Islet of Langerhans (tissue), 1 donor: ENCODE results near the gene PMVK.

Experiments used
- FAIRE-seq: peaks from one replicate; lab custom pipeline; 2011; peaks lifted over from hg19 to GRCh38; lab: Jason Lieb, UNC

The PMVK gene

DNA sequence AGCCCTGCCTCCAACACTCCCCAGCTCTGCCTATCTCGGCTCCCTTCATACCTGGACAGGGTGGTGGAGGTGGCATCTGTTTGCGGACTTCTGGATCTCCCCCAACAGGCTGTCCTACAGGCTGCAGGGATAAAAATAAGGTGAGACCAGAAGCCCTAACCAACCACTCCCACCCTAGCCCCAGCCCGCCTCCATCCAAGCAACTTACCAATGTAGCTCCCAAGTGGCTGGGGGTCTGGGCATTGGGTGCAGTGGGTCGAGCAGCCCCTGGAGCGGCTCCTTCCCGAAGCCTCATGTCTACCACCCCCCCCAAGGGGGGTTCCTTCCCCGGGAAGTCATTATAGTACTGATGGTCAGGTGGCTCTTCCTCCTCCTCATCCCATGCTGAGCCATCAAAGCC is 29.6 kb upstream of the PMVK start:
- no peak for FAIRE-seq

DNA sequence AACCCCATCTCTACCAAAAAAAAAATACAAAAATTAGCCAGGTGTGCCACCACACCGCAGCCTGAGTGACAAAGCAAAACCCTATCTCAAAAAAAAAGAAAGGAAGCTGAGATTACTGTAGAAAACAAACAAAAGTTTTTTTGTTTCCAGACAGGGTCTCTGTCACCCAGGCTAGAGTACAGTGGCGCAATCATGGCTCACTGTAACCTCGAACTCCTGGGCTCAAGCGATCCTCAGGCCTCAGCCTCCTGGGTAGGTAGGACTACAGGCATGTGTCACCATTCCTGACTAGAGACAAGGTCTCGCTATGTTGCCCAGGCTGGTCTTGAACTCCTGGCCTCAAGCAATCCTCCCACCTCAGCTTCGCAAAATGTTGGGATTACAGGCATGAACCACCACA is 27.8 kb upstream of the PMVK start:
- FAIRE-seq = no peak

DNA sequence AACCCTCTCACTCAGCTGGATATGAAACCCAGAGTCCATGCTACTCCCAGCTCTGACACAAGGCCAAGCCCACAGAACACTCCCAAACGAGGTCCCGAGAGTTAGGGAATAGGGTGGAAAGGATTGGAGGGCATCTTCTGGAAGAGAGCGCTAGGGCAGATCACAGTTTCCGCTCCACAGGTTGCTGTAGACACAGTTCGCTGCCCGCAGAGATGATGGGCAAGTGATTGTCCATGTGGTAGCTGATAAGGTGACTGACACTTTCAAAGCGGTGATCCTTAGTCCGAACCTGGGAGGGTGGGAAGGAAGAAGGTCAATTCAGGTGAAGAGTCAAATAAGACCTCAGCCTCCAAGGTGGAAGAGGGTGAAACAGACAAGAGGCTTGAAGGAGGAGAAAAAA is 27.1 kb upstream of the PMVK start:
- FAIRE-seq = no peak

DNA sequence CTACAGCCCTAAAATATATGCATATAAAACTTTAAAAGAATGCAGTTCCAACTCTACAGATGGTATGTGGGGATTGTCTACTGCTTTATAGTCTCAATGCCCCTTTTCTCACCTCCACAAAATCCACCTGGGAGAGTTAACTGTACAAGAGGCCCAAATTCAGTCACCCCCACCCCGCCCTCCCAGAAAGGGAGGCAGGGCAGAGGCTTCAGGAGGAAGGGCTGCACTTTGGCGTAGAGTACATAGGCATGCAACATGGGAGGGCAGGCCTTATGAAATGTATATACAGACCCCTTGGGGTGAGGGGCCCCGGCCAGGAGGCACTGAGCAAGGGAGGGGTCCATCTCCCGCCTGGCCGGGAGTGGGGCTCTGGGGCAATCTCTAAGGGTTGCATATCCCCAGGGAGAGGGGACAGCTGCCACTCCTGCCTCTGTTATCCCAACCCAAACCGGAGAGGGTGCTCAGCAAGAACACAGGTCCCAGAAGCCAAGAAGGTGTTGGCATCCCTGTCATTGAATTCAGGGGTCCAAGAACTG is 26.3 kb upstream of the PMVK start:
- FAIRE-seq = no peak

DNA sequence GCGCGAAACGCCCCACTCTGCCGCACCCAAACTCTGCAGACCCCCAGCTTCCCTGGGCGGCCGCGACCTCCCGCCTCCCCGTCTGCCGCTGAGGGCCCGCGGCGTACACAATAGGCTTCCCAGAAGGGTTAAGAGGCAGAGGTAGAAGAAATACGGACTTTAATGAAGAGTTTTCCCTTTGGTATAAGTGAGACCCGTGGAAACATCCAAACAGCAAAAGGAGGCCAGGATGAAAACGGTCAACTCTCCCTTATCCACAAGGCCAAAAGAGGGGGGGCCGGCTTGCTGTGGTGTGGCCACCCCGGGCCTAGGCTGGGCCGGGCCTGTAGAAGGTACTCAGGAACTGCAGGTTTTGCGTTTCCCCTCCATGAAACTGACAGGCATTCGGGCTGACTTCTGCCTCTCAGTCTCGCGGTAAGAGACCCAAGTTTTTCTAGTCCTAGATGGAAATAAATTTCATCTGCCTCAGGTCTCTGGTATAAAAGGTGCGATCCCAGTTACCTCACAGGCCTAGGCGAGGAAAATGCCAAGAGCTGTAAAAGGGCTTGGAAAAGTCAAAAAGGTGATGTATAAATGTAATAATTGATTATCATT is 25.7 kb upstream of the PMVK start:
- no peak for FAIRE-seq

DNA sequence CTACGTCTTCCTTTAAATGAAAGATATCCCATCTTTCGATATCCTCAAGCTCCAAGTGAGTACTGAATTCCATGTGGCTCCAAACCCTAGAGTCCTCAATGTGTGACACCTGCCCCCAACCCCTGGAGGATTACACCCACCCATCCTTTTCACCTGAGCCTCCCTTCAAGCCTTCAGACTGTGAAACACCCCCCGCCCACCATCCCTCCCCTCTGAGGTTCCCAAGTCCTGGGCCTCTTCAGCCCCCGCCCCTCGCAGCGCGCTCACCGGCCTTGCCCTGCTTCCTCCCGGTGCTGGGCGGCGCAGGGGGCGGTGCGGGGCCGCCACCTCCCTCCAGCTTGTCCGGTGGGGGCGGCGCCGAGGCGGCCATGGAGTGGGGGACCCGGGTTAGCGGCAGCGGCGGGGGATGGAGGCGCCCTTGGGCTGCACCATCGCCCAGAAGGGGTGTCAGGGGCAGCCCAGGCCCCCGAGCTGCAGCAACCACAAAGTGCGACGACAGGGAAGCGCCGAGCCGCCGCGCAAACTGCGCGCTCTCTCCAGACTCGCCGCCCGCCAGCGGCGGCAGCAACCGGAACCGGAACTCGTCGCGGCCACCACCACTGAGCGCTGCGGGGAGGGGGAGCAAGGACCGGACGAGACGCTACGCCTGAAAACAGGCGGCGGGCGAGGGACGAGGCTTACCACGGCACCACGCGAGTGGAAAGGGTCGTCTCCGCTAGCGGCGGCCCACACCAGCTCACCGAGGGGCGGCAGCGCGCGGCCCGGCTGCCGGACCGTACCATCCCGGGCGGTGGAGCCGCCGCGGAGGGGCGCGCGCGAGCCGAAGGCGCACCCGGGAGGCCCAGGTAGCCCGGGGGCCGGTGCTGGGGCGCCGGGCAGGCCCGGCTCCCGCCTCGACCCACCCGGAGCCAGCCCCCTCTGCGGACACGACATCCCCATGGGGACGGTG is 25.0 kb upstream of the PMVK start, which contains the start of gene PYGO2:
Gene PYGO2, minus strand, starts transcription at position 576 of the 949 bp plus-strand sequence. Its CDS starts 206 bp downstream, at position 370.
- no peak for FAIRE-seq

DNA sequence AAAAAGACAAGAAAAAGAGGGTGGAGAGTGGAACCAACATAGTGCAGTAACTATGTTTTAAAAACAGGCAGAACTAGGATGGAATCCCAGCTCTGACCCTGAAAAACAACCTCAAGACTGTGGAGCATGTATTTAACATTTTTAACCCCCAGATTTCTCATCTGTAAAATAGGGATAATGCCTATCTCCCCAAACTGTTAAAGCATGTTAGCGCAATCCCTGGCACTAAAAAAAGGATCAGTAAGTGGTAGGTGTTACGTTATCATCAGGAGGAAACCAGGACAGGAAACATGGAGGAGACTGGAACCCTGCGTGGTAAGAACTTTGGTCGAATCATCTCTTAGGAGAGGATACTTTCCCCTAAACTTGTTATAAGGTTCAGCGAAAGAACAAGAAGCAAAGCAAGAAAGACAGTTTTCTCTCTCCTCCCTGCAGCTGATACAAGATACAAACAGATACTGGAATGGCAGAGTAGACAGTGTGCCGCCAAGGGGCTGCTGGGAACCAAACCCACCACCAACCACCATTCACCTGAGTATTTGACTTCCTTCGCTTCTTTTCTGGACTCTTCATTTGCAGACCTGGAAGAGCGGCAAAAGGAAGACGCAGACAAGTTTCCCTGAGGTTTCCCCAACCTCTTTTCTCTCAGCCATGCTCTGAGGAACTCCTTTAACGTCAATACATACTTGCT is 24.1 kb upstream of the PMVK start:
- no peak for FAIRE-seq

DNA sequence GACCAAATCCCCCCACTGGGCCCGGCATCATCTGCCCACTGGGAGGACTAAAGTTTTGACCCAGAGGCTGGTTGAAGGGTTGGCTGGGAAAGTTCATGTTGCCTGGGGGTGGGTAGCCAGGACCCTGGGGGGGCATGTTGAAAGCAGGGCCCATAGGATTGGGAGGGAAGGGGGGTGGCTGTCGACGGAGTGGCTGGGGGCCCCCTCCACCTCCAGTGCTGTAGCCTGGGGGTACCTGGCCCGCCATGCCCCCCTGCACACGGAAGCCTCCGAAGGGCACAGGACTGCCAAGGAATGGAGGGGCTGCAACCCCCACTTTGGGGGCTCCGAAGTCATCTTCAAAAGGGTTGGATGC is 22.9 kb upstream of the PMVK start:
- no peak for FAIRE-seq

DNA sequence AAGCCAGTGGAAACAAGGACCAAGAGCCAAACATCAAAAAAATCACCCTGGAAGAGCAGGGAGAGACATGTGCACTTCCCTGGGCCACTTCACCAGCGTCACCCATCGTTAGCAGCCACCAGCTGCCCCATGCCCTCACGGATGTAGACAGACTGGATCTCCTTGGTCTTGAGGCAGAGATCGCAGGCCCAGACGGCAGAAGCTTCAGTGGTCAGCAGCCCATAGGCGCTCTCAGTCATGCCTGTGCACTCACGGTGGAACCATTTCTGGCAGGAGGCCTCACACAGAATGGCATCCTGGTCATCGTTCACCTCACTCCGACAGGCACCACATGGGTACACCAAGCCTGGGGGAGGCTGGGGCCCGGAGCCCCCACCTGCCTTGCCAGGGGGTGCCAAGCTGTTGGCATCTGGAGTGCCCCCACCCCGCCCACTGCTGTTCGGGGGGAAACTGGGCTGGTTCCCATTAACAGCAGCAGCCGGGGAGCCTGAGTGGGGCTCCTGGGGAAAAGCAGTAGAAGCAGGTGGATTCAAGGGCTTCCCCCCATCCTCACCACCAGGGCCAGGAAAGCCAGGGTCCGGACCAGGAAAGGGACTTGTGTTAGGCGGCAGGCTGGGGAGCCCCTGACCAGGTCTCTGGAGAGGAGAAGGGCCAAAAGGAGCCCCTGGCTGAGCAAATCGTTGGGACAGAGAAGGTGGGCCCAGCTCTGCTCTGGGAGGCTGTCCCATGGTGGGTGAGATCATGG is 22.3 kb upstream of the PMVK start:
- FAIRE-seq = no peak

DNA sequence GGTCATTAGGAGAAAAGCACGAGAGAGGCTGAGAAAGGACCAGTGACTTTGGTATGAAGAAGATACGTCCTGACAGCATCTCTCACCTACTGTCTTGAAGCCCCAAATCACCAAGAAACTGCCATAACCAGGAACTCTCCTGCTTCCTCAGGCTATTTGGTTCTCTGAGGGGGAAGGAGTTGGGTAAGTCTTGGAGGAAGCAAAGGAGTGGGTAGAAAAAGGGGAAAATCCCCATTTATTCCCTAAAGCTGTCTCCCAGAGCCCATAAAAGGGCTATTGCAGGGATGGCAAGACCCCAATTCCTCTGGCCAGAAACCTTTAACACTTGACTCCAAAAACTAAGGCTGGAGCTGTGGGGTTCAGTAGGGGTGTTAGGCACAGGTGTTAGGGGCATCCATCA is 21.5 kb upstream of the PMVK start:
- no peak for FAIRE-seq

DNA sequence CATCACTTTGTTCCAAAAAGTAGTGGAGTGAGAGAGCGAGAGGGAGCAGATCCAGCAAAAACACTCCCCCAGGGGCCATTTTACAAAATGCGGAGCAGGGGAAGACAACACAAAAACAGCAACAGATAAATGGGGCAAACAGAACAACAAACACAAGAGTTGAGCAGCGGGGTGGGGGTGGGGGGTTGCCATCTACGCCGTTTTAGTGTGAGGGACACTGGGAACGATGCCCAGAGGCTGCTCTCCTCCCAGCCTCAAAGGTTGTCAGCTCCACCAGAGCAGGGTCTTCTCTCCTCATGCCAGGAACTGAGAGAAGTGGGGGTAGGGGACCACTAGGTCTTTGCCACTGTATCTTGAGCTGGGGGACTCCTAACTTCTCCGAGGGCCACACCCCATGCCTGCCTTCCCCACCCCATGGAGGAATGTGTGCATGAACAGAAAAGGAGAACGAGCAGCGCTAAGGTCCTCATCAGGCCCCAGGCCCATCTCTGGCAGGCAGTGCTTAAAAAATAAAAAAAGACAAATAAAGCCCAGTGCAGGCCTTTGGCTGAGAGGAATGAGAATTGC is 20.7 kb upstream of the PMVK start:
- FAIRE-seq = no peak

DNA sequence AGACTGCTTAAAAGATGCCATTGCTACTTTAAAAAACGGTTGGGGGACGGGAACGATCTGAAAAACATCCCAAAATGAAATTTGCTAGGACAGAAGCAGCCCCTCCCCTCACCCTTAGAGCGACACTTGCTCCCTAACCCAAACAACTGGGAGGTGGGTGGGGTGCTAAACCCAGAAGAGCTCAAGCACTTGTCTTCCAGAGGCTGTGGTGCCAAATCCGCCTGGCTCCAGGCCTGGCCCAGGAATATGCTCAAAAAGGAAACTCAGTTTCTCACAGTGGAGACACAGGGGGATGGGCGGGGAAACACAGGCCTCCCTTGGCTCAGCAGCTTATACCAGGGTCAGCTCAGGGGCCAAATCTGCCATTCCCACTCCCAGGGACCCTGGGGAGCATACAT is 20.0 kb upstream of the PMVK start:
- FAIRE-seq = no peak

DNA sequence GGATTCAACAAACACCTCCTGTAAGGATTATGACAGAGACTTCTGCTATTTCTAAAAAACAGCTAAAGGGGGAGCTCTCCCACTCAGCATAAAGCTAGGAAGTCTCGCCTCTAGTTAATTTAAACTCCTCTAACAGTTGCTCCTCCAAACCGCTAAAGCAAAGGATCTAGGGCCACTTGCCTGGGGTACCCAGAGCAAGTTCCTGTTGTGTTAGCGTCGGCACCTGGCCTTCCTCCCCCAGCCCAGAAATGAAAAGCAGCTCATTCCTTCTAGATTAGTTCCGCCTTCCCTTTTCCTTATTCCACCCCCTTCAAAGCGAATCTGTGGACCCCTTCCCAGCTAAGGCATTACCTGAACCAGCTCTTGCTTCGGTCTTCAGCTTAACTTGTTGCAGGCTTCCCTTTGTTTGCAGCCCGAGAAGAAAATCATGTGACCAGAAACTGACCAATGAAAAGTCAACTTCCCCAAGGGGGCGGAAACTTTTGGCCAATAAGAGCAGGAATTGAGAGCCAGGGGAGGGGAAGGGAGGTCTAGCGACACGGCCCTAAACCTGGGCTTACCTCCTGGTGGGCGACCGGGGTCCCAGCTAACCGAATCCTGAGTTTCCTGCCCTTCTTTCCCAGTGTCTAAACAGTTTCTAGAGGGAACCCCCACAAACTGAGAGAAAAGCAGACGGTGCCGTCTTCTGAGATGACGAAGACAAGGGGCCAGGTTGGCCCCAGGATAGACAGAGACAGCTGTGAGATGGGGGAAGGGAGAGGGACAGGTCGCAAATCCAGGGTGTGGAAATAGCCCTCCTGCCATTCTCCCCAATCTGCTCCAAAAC is 19.4 kb upstream of the PMVK start, which contains the start of gene PBXIP1:
Gene PBXIP1, minus strand, starts transcription at position 382 of the 826 bp plus-strand sequence. CDS start 2,378 bp downstream, outside the sequence.
- peak; percentile 90 for FAIRE-seq

DNA sequence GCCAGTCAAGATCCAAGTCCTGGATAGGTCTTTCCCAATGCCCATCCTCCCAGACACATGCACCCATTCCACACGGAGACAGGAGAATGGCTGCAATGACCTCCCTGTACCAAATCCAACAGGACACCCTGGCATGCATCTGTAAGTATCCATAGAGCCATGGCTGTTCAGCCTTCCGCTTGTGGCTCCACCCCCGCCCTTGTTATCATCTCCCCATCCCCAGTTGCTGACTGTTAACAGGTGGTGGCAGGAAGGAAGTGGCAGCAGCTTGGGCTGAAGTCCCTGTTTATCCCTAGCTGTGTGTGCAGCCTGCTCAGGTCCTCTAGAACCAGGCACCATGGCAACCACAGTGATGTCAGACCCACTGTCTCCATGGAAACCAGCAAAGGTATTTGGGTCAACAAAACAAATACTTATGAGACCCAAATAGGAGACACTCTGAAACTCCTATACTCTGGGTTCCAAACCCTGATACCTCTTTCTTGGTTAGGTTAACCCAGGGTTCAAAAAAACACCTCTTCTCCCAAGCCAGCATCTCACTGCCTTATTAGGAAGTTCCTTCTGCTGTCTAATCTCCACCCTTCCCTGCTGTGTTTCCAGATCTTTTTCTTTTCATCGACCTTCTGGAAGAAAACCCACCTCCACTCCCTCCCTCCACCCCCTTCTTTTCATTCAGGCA is 18.7 kb upstream of the PMVK start:
- no peak for FAIRE-seq

DNA sequence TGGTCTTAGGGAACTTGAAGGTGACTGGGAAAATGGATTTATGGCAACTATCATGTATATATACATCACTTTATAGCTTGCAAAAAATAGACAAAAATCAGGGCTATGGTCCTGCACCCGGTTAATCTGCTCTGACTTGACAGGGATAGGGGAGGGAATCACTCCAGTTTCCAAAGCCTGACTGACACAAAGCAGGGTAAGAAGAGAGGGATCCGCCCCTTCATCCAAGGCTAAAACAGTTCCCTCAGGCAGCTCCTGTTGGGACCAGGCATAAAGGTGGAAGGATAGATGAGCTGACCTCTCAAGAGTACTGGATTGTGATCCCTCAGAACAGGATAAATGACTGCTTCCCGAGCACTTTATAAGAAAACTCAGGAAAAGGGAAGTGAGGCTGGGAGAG is 18.0 kb upstream of the PMVK start:
- FAIRE-seq = no peak

DNA sequence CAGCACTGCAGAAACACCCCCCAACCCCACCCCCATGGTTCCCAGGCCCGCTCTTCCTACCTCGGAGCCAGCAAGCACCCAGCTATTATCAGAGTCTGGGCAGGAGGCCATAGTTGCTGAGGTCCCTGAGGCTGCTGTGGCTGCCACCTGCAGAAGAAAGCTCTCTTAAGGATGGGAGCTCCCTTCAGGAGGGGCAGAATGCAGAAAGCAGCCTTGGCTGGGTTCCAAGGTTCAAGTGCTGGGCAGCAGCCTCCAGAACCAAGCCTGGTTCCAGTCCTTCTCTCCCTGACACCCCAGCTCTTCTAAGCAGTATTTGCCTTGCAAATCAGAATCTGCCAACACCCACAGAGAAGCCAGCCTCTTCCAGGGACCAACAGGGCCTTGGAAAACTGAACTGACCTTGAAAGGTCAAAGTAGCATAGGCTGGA is 17.1 kb upstream of the PMVK start:
- FAIRE-seq = no peak

DNA sequence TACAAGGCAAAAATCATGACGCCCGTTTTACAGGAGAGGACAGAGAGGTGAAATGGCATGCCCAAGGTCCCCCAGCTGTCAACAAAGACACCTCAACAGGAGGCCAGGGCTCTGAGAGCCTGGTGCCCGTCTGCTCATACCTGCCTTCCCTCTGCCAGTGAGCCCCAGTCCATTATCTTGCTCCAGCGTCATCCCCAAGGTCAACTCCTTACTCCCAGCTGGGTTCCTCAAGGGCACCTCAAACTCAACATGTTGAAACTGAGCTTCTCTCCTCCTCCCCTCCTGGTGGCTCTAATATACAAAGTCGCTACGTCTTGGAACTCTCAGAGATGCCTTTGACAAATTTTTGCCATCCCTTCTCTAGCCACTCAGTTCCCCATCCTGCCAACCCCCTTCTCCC is 16.1 kb upstream of the PMVK start:
- FAIRE-seq = no peak

DNA sequence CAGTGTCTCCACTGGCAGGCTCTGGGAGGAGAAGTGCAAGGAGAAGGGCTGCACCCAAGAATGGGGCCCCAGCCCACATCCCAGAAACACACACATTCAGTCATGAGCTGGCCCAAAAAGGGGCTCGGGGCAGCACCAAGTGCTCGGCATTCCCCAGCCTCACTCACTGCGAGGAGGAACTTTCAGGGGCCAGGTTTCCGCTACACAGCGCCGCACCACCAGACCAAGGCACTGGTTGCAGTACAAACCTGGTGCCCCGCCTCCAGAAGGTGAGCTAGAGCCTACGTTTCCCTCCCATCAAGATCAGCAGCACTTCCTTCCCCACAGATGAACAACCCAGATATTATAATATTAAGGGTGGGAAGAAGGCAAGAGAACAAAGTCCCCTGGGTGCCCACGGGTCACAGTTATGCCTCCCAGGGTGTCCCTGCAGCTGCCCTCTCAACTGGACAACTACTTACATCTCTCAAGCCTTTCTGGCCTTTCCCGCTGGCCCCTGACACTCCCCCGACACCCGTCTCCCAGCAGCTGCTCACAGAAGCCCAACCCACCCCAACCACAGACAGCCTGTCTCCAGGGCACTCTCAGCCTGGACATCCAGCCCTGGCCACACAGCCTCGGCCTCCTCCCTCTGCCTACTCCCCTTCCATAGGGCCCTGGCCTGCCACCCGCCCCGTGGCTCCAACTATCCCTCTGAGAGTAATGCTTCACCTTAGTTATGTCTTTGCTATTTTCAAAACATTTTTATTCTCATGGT is 15.6 kb upstream of the PMVK start:
- FAIRE-seq = no peak

DNA sequence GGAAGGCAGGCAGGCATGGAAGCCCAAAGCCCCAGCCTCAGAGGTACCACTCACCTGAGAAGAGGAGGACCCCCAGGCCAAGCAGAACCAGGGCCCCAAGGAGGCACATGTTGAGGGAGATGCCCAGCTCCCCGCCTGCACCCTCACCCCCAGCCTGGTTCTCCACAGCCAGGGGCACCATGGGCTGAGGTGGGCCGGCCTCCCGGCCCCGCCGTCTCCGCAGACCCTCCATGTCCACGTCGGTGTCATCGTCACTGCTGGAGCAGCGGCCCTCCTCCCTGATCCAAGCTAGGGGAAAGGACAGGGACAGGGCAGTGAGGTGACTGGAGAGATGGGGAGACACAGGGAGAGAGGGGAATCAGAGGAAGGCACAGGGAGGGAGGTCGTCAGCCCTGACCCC is 11.6 kb upstream of the PMVK start:
- no peak for FAIRE-seq
